Mucosa of descending colon (tissue), 3 donors: ENCODE measurements around the gene OR56A4. TPM values are rescaled to one million over a fixed set of nuclear protein-coding genes. Genes with fewer than 3 reads are reported as not detected.
A peak's percentile ranks its signal among the peaks of the same experiment; 100 is the strongest.

Experiments used
- ATAC-seq: fragments of 200-7000 bp; cut with Tn5 transposase; one replicate; pipeline ENCODE4 v1.9.1; 2020; ENCODE audit warnings: mild to moderate bottlenecking, moderate library complexity
- DNase-seq, 3 donors: peaks; one replicate each; pipeline ENCODE4 v3.0.0-alpha.2; 2020
- H3K36me3 ChIP-seq: fragments of 200-600 bp; one replicate; pipeline ENCODE4 v1.8.0; 2021; ENCODE audit warnings: low read depth, mild to moderate bottlenecking
- H3K4me1 ChIP-seq: fragments of 200-600 bp; one replicate; pipeline ENCODE4 v1.8.0; 2021; ENCODE audit warnings: low read depth, mild to moderate bottlenecking
- H3K4me3 ChIP-seq: fragments of 200-600 bp; one replicate; pipeline ENCODE4 v1.8.0; 2021; ENCODE audit warnings: mild to moderate bottlenecking
- H3K9me3 ChIP-seq: fragments of 200-600 bp; one replicate; pipeline ENCODE4 v1.8.0; 2021; ENCODE audit warnings: mild to moderate bottlenecking
- intact Hi-C, 2 donors: fragments of 100-400 bp; cut with DNase I in 1 of 2; cut with micrococcal nuclease in 1 of 2; formaldehyde crosslinking; loops; one replicate each; pipeline versions ENCODE4 v1.11.0 to v1.11.1; 2022; cut with DNase I, micrococcal nuclease
- total RNA-seq, 3 donors: library from RNA; stranded (reverse); fragmentation: NEBNext Ultra II Directional in 2 of 3; extraction: Animal tissue kit (Norgen Biotek cat#: 25700) in 2 of 3; gene quantifications; one replicate each; pipeline versions ENCODE4 v1.2.1 to v1.2.4, GENCODE V29; 2021 to 2023
- TF ChIP-seq, protein P1 (sequence below): fragments of 200-600 bp; IDR thresholded peaks from one replicate; pipeline ENCODE4 v1.8.0; 2022; ENCODE audit warnings: antibody characterized with exemption, mild to moderate bottlenecking
- donor health status: DM: no; HTN: no; CAD: no; lungs with moderate emphysema.
- donor health status: DM: no; HTN: no; CAD: no.
- donor health status: DM: no; HTN: yes; CAD: no.

The OR56A4 gene
- total RNA-seq, 3 donors from 2014 or later: 0.10 to 0.20 TPM; not detected in 1

DNA sequence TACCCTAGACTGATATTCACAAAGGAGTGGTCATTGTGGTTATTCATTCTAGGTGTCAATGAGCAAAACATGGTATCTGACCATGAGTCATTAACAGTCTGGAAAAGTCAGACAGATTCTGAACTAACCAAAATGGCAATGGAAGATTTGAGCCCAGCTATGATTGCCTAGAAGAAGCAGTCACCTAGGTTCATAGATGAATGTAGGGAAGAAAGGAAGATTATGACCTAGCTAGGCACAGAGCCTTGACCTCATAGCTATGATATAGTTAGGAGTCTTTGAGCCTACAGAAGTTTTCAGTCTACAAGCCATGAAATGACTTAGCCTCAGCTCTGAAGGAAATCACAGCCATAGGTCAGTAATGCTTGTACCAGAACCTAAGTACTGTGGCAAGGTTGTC is 351 bp downstream of the OR56A4 start:
- Histone ChIP-seq H3K36me3 (no peaks in the 10 kb centered on the region), H3K9me3 (no peaks in the 10 kb centered on the region), H3K4me3 (no peak overlapping the region), H3K4me1 (no peaks in the 10 kb centered on the region)
- intact Hi-C loops: no loop called here
- no peak for ATAC-seq
- TF ChIP-seq, protein P1, sequence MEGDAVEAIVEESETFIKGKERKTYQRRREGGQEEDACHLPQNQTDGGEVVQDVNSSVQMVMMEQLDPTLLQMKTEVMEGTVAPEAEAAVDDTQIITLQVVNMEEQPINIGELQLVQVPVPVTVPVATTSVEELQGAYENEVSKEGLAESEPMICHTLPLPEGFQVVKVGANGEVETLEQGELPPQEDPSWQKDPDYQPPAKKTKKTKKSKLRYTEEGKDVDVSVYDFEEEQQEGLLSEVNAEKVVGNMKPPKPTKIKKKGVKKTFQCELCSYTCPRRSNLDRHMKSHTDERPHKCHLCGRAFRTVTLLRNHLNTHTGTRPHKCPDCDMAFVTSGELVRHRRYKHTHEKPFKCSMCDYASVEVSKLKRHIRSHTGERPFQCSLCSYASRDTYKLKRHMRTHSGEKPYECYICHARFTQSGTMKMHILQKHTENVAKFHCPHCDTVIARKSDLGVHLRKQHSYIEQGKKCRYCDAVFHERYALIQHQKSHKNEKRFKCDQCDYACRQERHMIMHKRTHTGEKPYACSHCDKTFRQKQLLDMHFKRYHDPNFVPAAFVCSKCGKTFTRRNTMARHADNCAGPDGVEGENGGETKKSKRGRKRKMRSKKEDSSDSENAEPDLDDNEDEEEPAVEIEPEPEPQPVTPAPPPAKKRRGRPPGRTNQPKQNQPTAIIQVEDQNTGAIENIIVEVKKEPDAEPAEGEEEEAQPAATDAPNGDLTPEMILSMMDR: no peak
- DNase-seq: no peak

DNA sequence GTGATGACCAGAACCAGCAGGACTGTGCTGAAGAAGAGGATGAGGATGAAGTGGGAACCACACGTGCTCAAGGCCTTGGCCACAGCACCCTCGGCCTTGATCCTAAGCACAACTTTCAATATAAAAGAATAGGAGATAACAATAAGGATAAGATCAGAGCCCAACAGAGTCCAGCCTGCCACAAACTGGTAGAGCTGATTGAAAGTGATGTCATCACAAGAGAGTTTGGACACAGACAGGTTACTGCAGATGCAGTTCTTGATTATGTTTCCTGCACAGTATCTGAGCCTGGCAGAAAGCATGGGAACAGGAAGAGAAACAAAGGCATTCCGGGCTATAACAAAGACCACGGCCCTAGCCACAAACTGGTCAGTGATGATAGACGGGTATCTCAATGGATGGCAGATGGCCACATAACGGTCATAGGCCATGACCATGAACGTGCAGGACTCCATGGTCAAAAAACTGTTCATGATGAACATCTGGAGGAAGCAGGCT is 4.5 kb downstream of the OR56A4 start:
- Histone ChIP-seq H3K4me1 (no peaks in the 10 kb centered on the region), H3K36me3 (no peaks in the 10 kb centered on the region), H3K9me3 (no peaks in the 10 kb centered on the region), H3K4me3 (no peak overlapping the region)
- intact Hi-C loops: no loop called here
- no peak for ATAC-seq
- TF ChIP-seq, protein P1: no peak
- DNase-seq: no peak

DNA sequence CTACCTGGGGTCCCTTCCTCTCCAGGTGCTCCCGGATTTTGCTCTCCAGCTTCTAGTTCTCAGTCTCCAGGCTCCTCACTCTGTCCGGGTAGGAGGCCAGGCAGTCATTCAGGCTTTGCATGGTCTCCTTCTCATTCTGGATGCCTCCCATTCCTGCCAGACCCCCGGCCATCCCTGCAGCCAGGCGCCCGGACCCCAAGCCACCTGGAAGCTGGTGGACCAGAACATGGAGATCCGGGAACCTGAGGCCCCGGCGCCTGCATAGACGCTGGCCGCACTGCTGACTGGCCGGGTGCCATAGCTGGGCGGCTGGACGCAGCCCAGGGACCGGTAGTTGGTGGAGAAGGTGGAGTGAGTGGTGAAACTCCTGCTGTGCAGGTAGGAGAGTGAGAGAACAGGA is 12.0 kb downstream of the OR56A4 start:
- intact Hi-C loops: no loop called here
- no peaks in the 10 kb centered on the region for H3K36me3 ChIP-seq
- no peaks in the 10 kb centered on the region for H3K9me3 ChIP-seq
- no peaks in the 10 kb centered on the region for H3K4me1 ChIP-seq
- DNase-seq (peak in 1 of 3 donors; percentile 7), ATAC-seq (no peak)
- TF ChIP-seq, protein P1: no peak
- H3K4me3 ChIP-seq: no peak overlapping the region

DNA sequence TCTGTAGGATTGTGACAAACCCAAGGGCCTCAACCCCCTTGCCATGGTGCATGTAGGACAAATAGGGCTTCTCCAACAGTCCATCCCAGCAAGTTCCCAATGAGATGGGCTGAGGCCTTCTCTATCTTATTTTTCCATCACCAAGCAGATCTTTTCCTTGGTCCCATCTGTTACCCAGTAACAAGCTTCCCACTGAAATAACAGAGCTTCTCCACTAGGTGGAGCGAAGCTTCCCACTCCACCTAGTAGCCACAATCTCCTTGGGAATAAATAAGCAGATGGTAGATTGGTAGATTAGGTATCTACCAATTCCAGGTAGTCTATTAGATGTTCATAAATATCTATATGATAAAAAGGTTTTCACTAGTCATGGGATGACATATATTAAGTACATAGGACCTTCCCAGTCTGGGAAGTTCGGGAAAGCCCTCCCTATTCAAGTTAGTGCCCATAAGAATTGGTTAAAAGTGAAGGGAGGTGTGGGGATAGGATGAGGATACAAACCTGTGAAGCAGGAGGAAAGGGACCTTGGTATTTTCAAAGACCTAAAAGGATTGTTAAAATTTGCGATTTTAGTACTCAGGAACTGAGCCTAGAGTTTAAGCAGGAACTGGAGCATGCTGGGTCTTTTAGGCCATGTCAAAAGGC is 14.0 kb downstream of the OR56A4 start:
- no peak overlapping the region for H3K4me3 ChIP-seq
- H3K4me1 ChIP-seq: no peaks in the 10 kb centered on the region
- TF ChIP-seq, protein P1: peak; percentile 15
- ATAC-seq: peak; percentile 48
- no peaks in the 10 kb centered on the region for H3K9me3 ChIP-seq
- intact Hi-C loops: no loop called here
- DNase-seq: peak in 1 of 3 donors; percentile 5
- H3K36me3 ChIP-seq: no peaks in the 10 kb centered on the region

DNA sequence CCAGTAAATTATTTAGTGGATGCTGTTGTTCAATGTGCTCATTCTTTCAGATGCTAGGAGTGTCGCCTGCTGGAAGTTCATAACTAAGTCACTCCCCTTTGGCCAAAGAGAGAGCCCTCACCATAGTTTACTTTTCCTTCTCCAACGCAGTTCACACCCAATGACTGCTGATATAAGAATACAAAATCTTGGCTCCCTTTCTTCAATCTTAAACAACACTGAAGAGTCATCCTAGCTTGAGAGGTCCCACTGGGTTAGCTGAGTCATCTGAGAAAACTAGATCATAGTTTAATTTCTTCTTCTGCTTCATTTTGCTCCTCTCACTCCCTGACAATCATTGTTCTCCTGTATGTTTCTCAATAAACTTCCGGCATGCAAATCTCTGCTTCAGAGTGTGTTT is 14.6 kb downstream of the OR56A4 start:
- intact Hi-C loops: no loop called here
- no peak overlapping the region for H3K4me3 ChIP-seq
- H3K36me3 ChIP-seq: no peaks in the 10 kb centered on the region
- no peaks in the 10 kb centered on the region for H3K4me1 ChIP-seq
- DNase-seq (no peak), ATAC-seq (no peak)
- no peaks in the 10 kb centered on the region for H3K9me3 ChIP-seq
- TF ChIP-seq, protein P1: no peak
